Measurements from ENCODE around the gene NOP56.
A peak's percentile ranks its signal among the peaks of the same experiment; 100 is the strongest.

NOP56 gene

DNA sequence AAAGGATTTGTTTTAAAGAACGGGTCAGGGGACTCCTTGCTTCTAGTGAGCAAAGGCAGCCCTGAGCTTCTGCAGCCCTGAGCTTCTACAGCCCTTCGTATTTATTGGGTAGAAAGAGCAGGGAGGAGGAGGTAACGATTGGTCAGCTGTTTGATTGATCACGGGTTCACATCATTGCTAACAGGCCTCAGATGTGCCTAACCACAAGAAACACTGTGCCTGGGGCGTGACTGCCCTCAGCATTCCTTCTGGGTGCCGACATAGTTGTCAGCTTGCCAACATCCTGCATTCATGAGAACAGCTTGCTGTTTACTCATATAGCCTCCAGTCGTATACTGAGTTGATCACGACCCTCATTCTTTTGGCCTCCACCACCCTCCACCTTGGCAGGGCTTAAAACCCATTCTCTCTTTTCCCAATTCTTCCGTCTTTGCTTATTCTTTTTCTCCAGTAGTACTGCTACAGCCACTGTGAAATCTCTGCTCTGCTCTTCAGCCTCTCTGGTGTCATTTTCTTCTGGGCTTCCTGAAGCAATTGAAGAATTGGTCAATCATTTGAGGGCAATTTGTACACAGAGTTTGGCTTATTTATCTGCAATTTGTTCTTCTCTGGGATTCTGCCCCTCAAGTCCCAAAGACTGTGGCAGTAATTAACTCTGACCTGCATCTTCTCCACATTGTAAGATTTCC lies 25.4 kb upstream of the NOP56 start:
- Histone ChIP-seq H3K36me3 (replicated peaks) (no peaks in the 10 kb centered on the region), H3K27me3 (replicated peaks) (no peaks in the 10 kb centered on the region), H3K27ac (no peak overlapping the region), H3K4me3 (ENCODE audit: low read depth, low read length) (no peak overlapping the region)
- in situ Hi-C loops (cut with HindIII; ENCODE audit: low pct_ligation_motif_present, low sequenced_read_pairs) = no loop called here
- peak; percentile 83 for DNase-seq
- TF ChIP-seq, protein P1, sequence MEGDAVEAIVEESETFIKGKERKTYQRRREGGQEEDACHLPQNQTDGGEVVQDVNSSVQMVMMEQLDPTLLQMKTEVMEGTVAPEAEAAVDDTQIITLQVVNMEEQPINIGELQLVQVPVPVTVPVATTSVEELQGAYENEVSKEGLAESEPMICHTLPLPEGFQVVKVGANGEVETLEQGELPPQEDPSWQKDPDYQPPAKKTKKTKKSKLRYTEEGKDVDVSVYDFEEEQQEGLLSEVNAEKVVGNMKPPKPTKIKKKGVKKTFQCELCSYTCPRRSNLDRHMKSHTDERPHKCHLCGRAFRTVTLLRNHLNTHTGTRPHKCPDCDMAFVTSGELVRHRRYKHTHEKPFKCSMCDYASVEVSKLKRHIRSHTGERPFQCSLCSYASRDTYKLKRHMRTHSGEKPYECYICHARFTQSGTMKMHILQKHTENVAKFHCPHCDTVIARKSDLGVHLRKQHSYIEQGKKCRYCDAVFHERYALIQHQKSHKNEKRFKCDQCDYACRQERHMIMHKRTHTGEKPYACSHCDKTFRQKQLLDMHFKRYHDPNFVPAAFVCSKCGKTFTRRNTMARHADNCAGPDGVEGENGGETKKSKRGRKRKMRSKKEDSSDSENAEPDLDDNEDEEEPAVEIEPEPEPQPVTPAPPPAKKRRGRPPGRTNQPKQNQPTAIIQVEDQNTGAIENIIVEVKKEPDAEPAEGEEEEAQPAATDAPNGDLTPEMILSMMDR (IDR thresholded peaks at IDR 0.05; ENCODE audit: low read depth, low read length, missing control alignments) = no peak

DNA sequence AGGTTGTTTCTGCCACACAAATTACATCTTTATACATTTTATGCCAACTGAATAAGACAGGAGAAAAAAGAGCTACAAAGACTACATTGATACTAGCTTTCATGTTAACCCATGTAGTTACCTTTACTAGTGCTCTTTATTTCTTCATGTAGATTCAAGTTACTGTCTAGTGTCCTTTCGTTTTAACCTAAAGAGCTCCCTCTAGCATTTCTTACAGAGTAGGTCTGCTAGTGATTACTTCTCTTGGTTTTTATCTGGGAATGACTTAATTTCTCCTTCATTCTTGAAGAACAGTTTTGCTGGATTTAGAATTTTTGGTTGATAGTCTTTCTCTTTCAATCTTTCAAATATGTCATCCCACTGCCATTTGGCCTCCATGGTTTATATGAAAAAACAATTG lies 21.2 kb upstream of the NOP56 start:
- Histone ChIP-seq H3K27me3 (replicated peaks) (no peaks in the 10 kb centered on the region), H3K4me3 (ENCODE audit: low read depth, low read length) (no peak overlapping the region), H3K36me3 (replicated peaks) (no peaks in the 10 kb centered on the region), H3K27ac (no peak overlapping the region)
- in situ Hi-C loops (cut with HindIII; ENCODE audit: low pct_ligation_motif_present, low sequenced_read_pairs) = no loop called here
- TF ChIP-seq, protein P1 (IDR thresholded peaks at IDR 0.05; ENCODE audit: low read depth, low read length, missing control alignments) = no peak
- DNase-seq = no peak

DNA sequence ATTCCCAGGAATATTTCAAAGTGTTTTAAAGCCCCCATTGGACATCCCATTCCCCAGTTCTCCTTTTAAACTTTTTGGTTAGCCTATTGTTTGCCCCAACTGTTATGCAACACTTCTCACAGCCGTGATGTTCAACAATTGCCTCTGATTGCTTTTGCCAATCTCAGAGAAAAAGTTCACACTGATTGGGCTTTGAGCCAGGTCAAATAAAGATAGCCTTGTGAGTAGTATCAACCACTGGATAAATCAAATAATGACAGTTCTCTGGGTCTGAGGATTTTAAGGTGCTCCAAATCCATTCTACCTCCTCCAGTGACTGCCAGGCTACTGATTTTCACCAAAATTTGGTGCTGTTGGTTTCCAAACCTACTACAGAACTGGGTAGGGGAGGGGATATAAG lies 19.1 kb upstream of the NOP56 start:
- no peaks in the 10 kb centered on the region for H3K36me3 ChIP-seq (replicated peaks)
- TF ChIP-seq, protein P1 (IDR thresholded peaks at IDR 0.05; ENCODE audit: low read depth, low read length, missing control alignments) = no peak
- H3K27me3 ChIP-seq (replicated peaks) = no peaks in the 10 kb centered on the region
- in situ Hi-C loops (cut with HindIII; ENCODE audit: low pct_ligation_motif_present, low sequenced_read_pairs) = no loop called here
- DNase-seq = no peak
- no peak overlapping the region for H3K4me3 ChIP-seq (ENCODE audit: low read depth, low read length)
- no peak overlapping the region for H3K27ac ChIP-seq

DNA sequence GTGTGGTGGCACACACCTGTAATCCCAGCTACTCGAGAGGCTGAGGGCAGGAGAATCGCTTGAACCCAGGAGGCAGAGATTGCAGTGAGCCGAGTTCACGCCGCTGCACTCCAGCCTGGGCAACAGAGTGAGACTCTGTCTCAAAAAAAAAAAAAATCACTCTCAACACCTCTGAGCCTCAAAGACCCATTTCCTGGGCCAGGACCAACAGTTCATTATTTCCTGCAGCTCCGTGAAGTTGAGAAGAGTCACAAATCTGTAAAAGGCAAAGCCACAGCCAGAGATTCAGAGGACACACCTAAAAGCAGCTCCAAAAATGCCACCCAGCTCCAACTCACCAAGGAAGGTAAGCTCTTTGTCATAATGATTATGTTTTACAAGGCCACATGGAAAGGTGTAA lies 15.2 kb upstream of the NOP56 start:
- DNase-seq = no peak
- in situ Hi-C loops (cut with HindIII; ENCODE audit: low pct_ligation_motif_present, low sequenced_read_pairs) = no loop called here
- Histone ChIP-seq H3K4me3 (ENCODE audit: low read depth, low read length) (no peak overlapping the region), H3K36me3 (replicated peaks) (no peaks in the 10 kb centered on the region), H3K27ac (no peak overlapping the region), H3K27me3 (replicated peaks) (no peaks in the 10 kb centered on the region)
- TF ChIP-seq, protein P1 (IDR thresholded peaks at IDR 0.05; ENCODE audit: low read depth, low read length, missing control alignments) = no peak

DNA sequence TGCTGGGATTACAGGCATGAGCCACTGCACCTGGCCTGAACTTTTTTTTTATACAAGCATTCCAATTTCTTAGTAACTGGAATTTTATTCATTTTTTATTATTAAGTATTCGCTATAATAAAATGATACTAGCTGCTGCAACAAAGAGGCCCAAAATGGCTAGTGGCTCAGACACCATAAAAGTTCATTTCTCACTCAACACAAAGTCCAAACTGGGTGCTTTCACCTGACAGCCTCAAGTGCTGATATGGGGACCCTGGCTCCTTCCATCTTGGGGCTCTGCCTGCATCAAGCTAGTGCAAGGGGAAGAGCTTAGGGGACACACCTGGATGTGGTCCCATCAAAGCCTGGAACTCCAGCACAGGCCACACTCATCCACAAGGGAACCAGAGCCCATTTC lies 12.2 kb upstream of the NOP56 start:
- Histone ChIP-seq H3K36me3 (replicated peaks) (peaks cover 2% of the 10 kb centered on the region), H3K27ac (no peak overlapping the region), H3K27me3 (replicated peaks) (no peaks in the 10 kb centered on the region), H3K4me3 (ENCODE audit: low read depth, low read length) (no peak overlapping the region)
- no peak for DNase-seq
- TF ChIP-seq, protein P1 (IDR thresholded peaks at IDR 0.05; ENCODE audit: low read depth, low read length, missing control alignments) = no peak
- in situ Hi-C loops (cut with HindIII; ENCODE audit: low pct_ligation_motif_present, low sequenced_read_pairs) = no loop called here

DNA sequence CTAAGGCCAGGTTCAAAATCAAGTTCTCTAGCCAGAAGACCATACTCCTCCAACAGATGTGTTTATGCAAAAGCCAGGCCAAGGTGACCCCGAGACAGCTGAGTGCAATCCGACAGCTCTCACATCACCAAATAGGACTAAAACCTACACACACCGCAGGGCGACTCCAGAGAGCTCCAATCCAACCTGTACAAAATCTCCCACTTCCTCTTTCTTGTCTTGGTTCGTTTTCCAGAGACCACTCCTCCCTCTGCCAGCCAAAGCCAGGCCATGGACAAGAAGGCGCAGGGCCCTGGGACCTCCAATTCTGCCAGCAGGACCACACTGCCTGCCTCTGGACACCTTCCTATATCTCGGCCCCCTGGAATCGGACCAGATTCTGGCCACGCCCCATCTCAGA lies 11.5 kb upstream of the NOP56 start:
- no peak overlapping the region for H3K4me3 ChIP-seq (ENCODE audit: low read depth, low read length)
- H3K27me3 ChIP-seq (replicated peaks) = no peaks in the 10 kb centered on the region
- TF ChIP-seq, protein P1 (IDR thresholded peaks at IDR 0.05; ENCODE audit: low read depth, low read length, missing control alignments) = no peak
- DNase-seq = no peak
- H3K36me3 ChIP-seq (replicated peaks) = peaks cover 2% of the 10 kb centered on the region
- H3K27ac ChIP-seq = no peak overlapping the region
- in situ Hi-C loops (cut with HindIII; ENCODE audit: low pct_ligation_motif_present, low sequenced_read_pairs) = no loop called here

Data from brain microvascular endothelial cell (primary cell).